ENCODE measurements around the gene ARHGAP18.
A peak's percentile ranks its signal among the peaks of the same experiment; 100 is the strongest.

The ARHGAP18 gene

DNA sequence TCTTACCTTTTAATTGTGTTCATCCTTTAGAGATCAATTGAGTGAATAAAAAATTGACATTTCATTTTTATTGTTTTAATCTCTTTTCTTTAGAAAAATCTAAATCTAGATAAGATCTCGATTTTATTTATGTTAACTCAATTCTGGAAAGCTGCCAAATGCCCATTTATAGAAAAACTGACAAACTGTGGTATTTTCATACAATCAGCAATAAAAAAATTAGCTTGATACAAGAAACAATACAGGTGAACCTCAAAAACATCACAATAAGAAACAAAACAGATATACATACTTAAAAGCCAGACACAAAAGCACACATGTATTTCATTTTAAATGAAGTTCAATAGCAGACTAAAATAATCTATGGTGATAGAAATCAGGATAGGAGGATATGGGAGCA, 30.0 kb upstream of the ARHGAP18 start:
- DNase-seq (ENCODE audit: low read depth in 2 of 2) = no peak
- H3K4me3 ChIP-seq (replicated peaks in 1 of 2; ENCODE audit: low read depth in 2 of 2, low read length in 2 of 2) = no peak overlapping the region
- TF ChIP-seq, protein P1, sequence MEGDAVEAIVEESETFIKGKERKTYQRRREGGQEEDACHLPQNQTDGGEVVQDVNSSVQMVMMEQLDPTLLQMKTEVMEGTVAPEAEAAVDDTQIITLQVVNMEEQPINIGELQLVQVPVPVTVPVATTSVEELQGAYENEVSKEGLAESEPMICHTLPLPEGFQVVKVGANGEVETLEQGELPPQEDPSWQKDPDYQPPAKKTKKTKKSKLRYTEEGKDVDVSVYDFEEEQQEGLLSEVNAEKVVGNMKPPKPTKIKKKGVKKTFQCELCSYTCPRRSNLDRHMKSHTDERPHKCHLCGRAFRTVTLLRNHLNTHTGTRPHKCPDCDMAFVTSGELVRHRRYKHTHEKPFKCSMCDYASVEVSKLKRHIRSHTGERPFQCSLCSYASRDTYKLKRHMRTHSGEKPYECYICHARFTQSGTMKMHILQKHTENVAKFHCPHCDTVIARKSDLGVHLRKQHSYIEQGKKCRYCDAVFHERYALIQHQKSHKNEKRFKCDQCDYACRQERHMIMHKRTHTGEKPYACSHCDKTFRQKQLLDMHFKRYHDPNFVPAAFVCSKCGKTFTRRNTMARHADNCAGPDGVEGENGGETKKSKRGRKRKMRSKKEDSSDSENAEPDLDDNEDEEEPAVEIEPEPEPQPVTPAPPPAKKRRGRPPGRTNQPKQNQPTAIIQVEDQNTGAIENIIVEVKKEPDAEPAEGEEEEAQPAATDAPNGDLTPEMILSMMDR (IDR thresholded peaks at IDR 0.05; ENCODE audit: low read depth, low read length) = no peak

DNA sequence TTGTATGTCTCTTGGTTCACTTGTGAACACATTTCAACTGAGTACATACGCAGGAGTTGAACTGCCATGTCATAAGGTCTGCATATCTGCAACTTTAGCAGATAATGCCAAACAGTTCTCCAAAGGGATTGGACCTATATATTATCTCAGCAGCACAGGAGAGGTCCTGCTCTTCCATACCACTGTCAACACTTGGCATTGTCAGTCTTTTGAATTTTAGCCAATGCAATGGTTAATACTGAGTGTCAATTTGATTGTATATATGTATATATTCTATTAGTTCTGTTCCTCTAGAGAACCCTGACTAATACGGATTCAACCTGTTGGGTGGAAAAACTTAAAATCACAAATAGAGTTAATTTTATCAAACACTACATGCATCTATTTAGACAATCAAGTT, 26.1 kb upstream of the ARHGAP18 start:
- TF ChIP-seq, protein P1 (IDR thresholded peaks at IDR 0.05; ENCODE audit: low read depth, low read length) = no peak
- no peak overlapping the region for H3K4me3 ChIP-seq (replicated peaks in 1 of 2; ENCODE audit: low read depth in 2 of 2, low read length in 2 of 2)
- no peak for DNase-seq (ENCODE audit: low read depth in 2 of 2)

DNA sequence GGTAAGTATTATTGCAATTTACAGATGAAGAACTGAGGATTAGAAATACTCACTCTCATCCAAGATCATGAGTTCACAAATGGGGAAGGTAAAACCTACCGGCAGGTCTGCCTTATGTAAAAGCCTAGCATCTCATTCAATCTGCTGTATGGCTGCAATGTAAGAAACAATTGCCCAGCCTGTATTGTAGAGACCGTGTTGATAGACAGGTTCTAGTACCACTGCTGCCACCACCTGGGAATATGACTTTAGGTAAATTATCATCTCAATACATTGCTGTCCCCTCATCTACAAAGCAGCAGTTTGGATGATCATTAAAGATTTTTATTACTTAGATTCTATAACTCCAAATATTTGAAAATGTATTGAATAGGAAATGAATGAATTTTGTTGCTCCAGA, 23.3 kb upstream of the ARHGAP18 start:
- TF ChIP-seq, protein P1 (IDR thresholded peaks at IDR 0.05; ENCODE audit: low read depth, low read length) = no peak
- no peak for DNase-seq (ENCODE audit: low read depth in 2 of 2)
- H3K4me3 ChIP-seq (replicated peaks in 1 of 2; ENCODE audit: low read depth in 2 of 2, low read length in 2 of 2) = no peak overlapping the region

DNA sequence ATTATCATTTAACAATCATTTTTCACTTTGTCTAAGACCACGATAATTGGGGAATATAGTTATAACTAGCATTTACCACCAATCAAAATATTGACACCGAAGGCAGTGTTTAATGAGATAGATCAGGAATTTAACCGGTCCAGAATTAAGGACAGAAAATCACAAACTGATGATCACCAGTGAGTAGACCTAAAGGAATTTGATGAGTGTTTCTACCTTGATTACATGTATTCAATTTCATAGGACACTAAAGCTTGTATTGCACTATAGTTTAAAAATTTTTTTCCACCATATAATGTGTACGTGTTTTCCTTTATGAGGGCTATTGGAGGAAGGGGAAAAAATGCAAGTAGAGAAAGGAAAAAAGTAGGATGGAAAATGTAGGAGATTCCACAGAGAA, 22.6 kb upstream of the ARHGAP18 start:
- TF ChIP-seq, protein P1 (IDR thresholded peaks at IDR 0.05; ENCODE audit: low read depth, low read length) = no peak
- no peak overlapping the region for H3K4me3 ChIP-seq (replicated peaks in 1 of 2; ENCODE audit: low read depth in 2 of 2, low read length in 2 of 2)
- no peak for DNase-seq (ENCODE audit: low read depth in 2 of 2)

DNA sequence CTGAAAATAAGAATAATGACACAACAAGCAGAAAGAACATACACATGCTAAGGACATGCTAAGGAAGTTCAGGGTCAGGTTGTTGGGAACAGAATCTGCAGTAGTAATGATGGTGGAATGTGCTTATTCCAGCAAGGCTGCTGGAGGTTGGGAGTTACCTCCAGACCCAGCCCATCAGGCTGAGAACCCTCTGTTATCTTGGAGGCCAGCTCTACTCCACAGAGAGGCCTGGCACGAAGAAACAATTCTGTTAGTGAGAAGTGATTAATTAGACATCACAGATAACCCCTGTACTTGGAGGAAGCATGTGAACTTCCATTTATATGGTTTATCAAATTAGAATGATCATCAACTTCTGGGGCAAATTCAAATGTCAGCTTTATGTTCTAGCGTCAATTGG, 22.1 kb upstream of the ARHGAP18 start:
- H3K4me3 ChIP-seq (replicated peaks in 1 of 2; ENCODE audit: low read depth in 2 of 2, low read length in 2 of 2) = no peak overlapping the region
- DNase-seq (ENCODE audit: low read depth in 2 of 2) = no peak
- TF ChIP-seq, protein P1 (IDR thresholded peaks at IDR 0.05; ENCODE audit: low read depth, low read length) = no peak

DNA sequence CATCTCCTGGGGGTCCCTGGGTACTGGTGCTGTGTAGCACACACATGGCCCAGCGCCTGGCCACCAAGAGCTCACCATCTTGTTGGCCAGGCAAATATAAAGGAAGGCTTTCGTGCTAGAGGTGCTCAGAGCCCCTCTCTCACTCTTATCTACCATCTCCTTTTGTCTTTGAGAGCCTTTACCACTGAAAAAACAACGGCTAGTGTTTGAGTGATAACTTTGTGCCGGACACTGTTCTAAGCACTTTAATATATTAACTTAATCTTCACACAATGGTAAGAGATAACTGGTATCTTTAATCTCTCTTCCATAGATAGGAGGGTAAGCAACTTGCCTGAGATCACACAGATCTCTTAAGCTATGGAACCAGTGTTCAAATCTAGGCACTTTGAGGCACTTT, 21.5 kb upstream of the ARHGAP18 start:
- no peak for DNase-seq (ENCODE audit: low read depth in 2 of 2)
- TF ChIP-seq, protein P1 (IDR thresholded peaks at IDR 0.05; ENCODE audit: low read depth, low read length) = no peak
- no peak overlapping the region for H3K4me3 ChIP-seq (replicated peaks in 1 of 2; ENCODE audit: low read depth in 2 of 2, low read length in 2 of 2)

DNA sequence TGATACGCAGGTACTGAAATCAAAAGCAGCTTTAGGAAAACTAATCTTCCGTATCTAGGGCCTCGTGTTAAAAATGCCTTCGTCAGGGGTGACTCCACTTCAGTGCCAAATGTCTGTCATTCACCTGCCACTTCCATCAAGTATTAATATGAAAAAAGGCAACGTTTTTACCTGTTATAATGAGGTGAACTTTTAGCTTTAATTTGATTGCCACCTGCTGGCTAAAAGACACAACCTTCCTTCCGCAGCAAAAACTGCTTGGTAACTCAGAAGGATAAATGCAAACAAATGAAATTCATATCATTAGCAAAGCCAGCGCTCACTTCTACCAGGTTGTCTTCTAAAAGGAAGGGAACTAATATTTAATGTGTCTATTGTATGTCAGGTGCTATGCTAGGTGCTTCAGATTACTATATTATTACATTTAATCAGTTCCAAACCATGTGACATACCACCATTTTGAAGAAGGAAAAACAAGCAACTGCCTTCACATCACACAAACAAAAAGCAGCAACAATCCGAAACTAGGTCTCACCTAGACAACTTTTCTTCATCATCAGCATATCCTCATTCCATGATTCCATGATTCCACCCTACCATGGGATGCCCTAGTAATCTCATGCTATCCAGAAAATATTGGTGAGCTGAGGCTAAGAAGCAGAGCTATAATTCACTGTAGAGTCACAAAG, 20.6 kb upstream of the ARHGAP18 start:
- peak; percentile 53 to 65 for DNase-seq (ENCODE audit: low read depth in 2 of 2)
- no peak overlapping the region for H3K4me3 ChIP-seq (replicated peaks in 1 of 2; ENCODE audit: low read depth in 2 of 2, low read length in 2 of 2)
- TF ChIP-seq, protein P1 (IDR thresholded peaks at IDR 0.05; ENCODE audit: low read depth, low read length) = peak; percentile 50
